Naive thymus-derived CD8-positive, alpha-beta T cell (primary cell): ENCODE measurements around the gene SMIM41. TPM values are rescaled to one million over a fixed set of nuclear protein-coding genes. Genes with fewer than 3 reads are reported as not detected.

Experiments used
- ATAC-seq, 2 donors: fragments of 150-1000 bp; cut with Tn5 transposase in 1 of 2; sonication (Bioruptor Pico), chemical (Tn5 transposase) in 1 of 2; 1 replicate in 1 of 2; 2 replicates in 1 of 2; pipeline ENCODE4 v1.10.0; 2021; ENCODE audit warnings: mild to moderate bottlenecking in 2 of 2, moderate library complexity in 2 of 2
- POLR2A ChIA-PET: fragments of 350-600 bp; sonication (Branson Sonifier 250); formaldehyde crosslinking; loops from one replicate; lab custom pipeline; 2021; ENCODE audit warnings: antibody characterized with exemption; lab: Charles Lee
- DNase-seq, 10 donors: peaks; one replicate each; pipeline versions ENCODE4 v3.0.0 to v3.0.0-alpha.2; 2020 to 2022
- H3K27ac Mint-ChIP-seq, 10 donors: one replicate each; pipeline ENCODE4 v1.8.0; 2020 to 2022; ENCODE audit warnings: mild to moderate bottlenecking in 10 of 10, mixed read lengths in 10 of 10, moderate library complexity in 4 of 10, inconsistent platforms in 1 of 10
- H3K27me3 Mint-ChIP-seq, 5 donors: one replicate each; pipeline ENCODE4 v1.8.0; 2021 to 2022; ENCODE audit warnings: mixed read lengths in 5 of 5
- H3K36me3 Mint-ChIP-seq, 3 donors: one replicate each; pipeline ENCODE4 v1.8.0; 2020 to 2022; ENCODE audit warnings: mixed read lengths in 3 of 3, mild to moderate bottlenecking in 2 of 3, inconsistent platforms in 1 of 3
- H3K4me1 Mint-ChIP-seq, 4 donors: one replicate each; pipeline ENCODE4 v1.8.0; 2021 to 2022; ENCODE audit warnings: mixed read lengths in 4 of 4
- H3K4me3 Mint-ChIP-seq, 10 donors: one replicate each; pipeline ENCODE4 v1.8.0; 2020 to 2022; ENCODE audit warnings: mild to moderate bottlenecking in 10 of 10, mixed read lengths in 10 of 10, moderate library complexity in 6 of 10, inconsistent platforms in 1 of 10
- H3K9me3 Mint-ChIP-seq, 9 donors: one replicate each; pipeline ENCODE4 v1.8.0; 2020 to 2022; ENCODE audit warnings: mixed read lengths in 9 of 9, mild to moderate bottlenecking in 3 of 9, inconsistent platforms in 1 of 9, moderate library complexity in 1 of 9
- polyA plus RNA-seq, 3 donors: library from polyadenylated mRNA; unstranded; fragments of 300-500 nt; fragmentation: Illumina TruSeq; gene quantifications; one replicate each; pipeline ENCODE4 v1.2.3, GENCODE V29; 2021
- total RNA-seq, 8 experiments: library from RNA in 2 of 8; stranded (reverse) in 2 of 8; gene quantifications; one replicate each; pipeline ENCODE4 v1.2.3 and lab custom pipeline; 2021 to 2026

Gene SMIM41
- total and polyA plus RNA-seq, 5 experiments from 2014 or later, result not detected

GRCh38 chr12:52083638-52083996 lies 4.1 kb downstream of the SMIM41 start:
- H3K36me3 Mint-ChIP-seq, result peaks cover 0 to 2% (median 0%) of the 10 kb centered on the region in 3 donors
- H3K27ac Mint-ChIP-seq, result peak overlapping the region in 4 of 10 donors; percentile 10 to 81 (median 57)
- H3K27me3 Mint-ChIP-seq, result peaks cover 3 to 16% (median 13%) of the 10 kb centered on the region in 5 donors
- peaks cover 10 to 29% (median 15%) of the 10 kb centered on the region in 4 donors for H3K4me1 Mint-ChIP-seq
- POLR2A ChIA-PET, result interaction anchor here (3.2 kb wide), 1 partner anchor 58 kb away, joined by 29 read pairs; no protein-coding TSS in a partner anchor
- H3K4me3 Mint-ChIP-seq, result peak overlapping the region in 1 of 10 donors; percentile 28
- DNase-seq (no peak), ATAC-seq (no peak)
- H3K9me3 Mint-ChIP-seq, result no peaks in the 10 kb centered on the region

- H3K27ac Mint-ChIP-seq, result peak overlapping the region in 1 of 10 donors; percentile 38
- POLR2A ChIA-PET, result interaction anchor here (1.0 to 2.7 kb wide), 2 partner anchors 53 to 59 kb away, joined by 4 to 13 read pairs; no protein-coding TSS in a partner anchor
- DNase-seq, result no peak
Observed at GRCh38 chr12:52084491-52085231, 5.2 kb downstream of the SMIM41 start.

GRCh38 chr12:52085682-52086180 lies 6.2 kb downstream of the SMIM41 start:
- Mint-ChIP-seq H3K9me3 (no peaks in the 10 kb centered on the region), H3K4me1 (peaks cover 10 to 32% (median 15%) of the 10 kb centered on the region in 4 donors), H3K27ac (no peak overlapping the region), H3K36me3 (no peaks in the 10 kb centered on the region), H3K27me3 (peaks cover 6 to 38% (median 29%) of the 10 kb centered on the region in 5 donors), H3K4me3 (no peak overlapping the region)
- POLR2A ChIA-PET, result interaction anchor here (0.8 to 2.7 kb wide), 2 partner anchors 60 to 63 kb away, joined by 3 to 13 read pairs; no protein-coding TSS in a partner anchor
- DNase-seq, result no peak
- ATAC-seq, result no peak

More at GRCh38 chr12:52084491-52085231, 5.2 kb downstream of the SMIM41 start:
- ATAC-seq, result no peak
- Mint-ChIP-seq H3K4me1 (peaks cover 10 to 32% (median 15%) of the 10 kb centered on the region in 4 donors), H3K27me3 (peaks cover 4 to 27% (median 20%) of the 10 kb centered on the region in 5 donors), H3K4me3 (no peak overlapping the region), H3K9me3 (no peaks in the 10 kb centered on the region), H3K36me3 (no peaks in the 10 kb centered on the region)

- DNase-seq, result no peak
- ATAC-seq, result no peak
Observed at GRCh38 chr12:52086366-52086765, 6.9 kb downstream of the SMIM41 start.

GRCh38 chr12:52086944-52087835 lies 7.7 kb downstream of the SMIM41 start:
- POLR2A ChIA-PET, result interaction anchor here (2.7 kb wide), 1 partner anchor 62 kb away, joined by 13 read pairs; no protein-coding TSS in a partner anchor
- no peak for ATAC-seq
- DNase-seq, result no peak
- Mint-ChIP-seq H3K9me3 (no peaks in the 10 kb centered on the region), H3K27me3 (peaks cover 13 to 51% (median 39%) of the 10 kb centered on the region in 5 donors), H3K4me1 (peaks cover 5 to 20% (median 7%) of the 10 kb centered on the region in 4 donors), H3K4me3 (no peak overlapping the region), H3K36me3 (no peaks in the 10 kb centered on the region), H3K27ac (no peak overlapping the region)

More at GRCh38 chr12:52086366-52086765, 6.9 kb downstream of the SMIM41 start:
- Mint-ChIP-seq H3K4me1 (peaks cover 10 to 28% (median 14%) of the 10 kb centered on the region in 4 donors), H3K27me3 (peaks cover 11 to 44% (median 35%) of the 10 kb centered on the region in 5 donors), H3K9me3 (no peaks in the 10 kb centered on the region), H3K27ac (no peak overlapping the region), H3K36me3 (no peaks in the 10 kb centered on the region), H3K4me3 (no peak overlapping the region)
- POLR2A ChIA-PET, result interaction anchor here (0.8 to 2.7 kb wide), 2 partner anchors 61 to 63 kb away, joined by 3 to 13 read pairs; no protein-coding TSS in a partner anchor

GRCh38 chr12:52087961-52088820 lies 8.7 kb downstream of the SMIM41 start:
- peak overlapping the region in 1 of 10 donors; percentile 46 for H3K27ac Mint-ChIP-seq
- POLR2A ChIA-PET, result no interaction called here
- H3K9me3 Mint-ChIP-seq, result no peaks in the 10 kb centered on the region
- peaks cover 16 to 51% (median 39%) of the 10 kb centered on the region in 5 donors for H3K27me3 Mint-ChIP-seq
- DNase-seq, result no peak
- H3K4me1 Mint-ChIP-seq, result peaks cover 4 to 13% (median 4%) of the 10 kb centered on the region in 4 donors
- no peak overlapping the region for H3K4me3 Mint-ChIP-seq
- no peaks in the 10 kb centered on the region for H3K36me3 Mint-ChIP-seq
- no peak for ATAC-seq

GRCh38 chr12:52089491-52089890 lies 10.0 kb downstream of the SMIM41 start:
- no peaks in the 10 kb centered on the region for H3K9me3 Mint-ChIP-seq
- H3K4me3 Mint-ChIP-seq, result no peak overlapping the region
- no peak overlapping the region for H3K27ac Mint-ChIP-seq
- no peak for DNase-seq
- ATAC-seq, result no peak
- POLR2A ChIA-PET, result no interaction called here
- peaks cover 0 to 7% (median 0%) of the 10 kb centered on the region in 4 donors for H3K4me1 Mint-ChIP-seq
- peaks cover 18 to 55% (median 35%) of the 10 kb centered on the region in 5 donors for H3K27me3 Mint-ChIP-seq
- H3K36me3 Mint-ChIP-seq, result no peaks in the 10 kb centered on the region

GRCh38 chr12:52090291-52090690 lies 10.8 kb downstream of the SMIM41 start:
- Mint-ChIP-seq H3K9me3 (no peaks in the 10 kb centered on the region), H3K27ac (no peak overlapping the region), H3K27me3 (peaks cover 20 to 63% (median 39%) of the 10 kb centered on the region in 5 donors), H3K4me1 (peaks cover 0 to 7% (median 0%) of the 10 kb centered on the region in 4 donors), H3K36me3 (no peaks in the 10 kb centered on the region), H3K4me3 (no peak overlapping the region)
- no peak for ATAC-seq
- POLR2A ChIA-PET, result interaction anchor here (0.6 kb wide), 1 partner anchor 61 kb away, joined by 3 read pairs; no protein-coding TSS in a partner anchor
- DNase-seq, result no peak

- no peak overlapping the region for H3K4me3 Mint-ChIP-seq
- H3K27me3 Mint-ChIP-seq, result peaks cover 20 to 71% (median 46%) of the 10 kb centered on the region in 5 donors
- H3K4me1 Mint-ChIP-seq, result peaks cover 0 to 7% (median 0%) of the 10 kb centered on the region in 4 donors
- ATAC-seq (no peak), DNase-seq (no peak)
- H3K36me3 Mint-ChIP-seq, result no peaks in the 10 kb centered on the region
- POLR2A ChIA-PET, result no interaction called here
- no peaks in the 10 kb centered on the region for H3K9me3 Mint-ChIP-seq
- no peak overlapping the region for H3K27ac Mint-ChIP-seq
Observed at GRCh38 chr12:52091061-52091460, 11.6 kb downstream of the SMIM41 start.

GRCh38 chr12:52091869-52092268 lies 12.4 kb downstream of the SMIM41 start:
- H3K27ac Mint-ChIP-seq, result no peak overlapping the region
- H3K4me1 Mint-ChIP-seq, result peaks cover 0 to 7% (median 0%) of the 10 kb centered on the region in 4 donors
- H3K27me3 Mint-ChIP-seq, result peaks cover 20 to 71% (median 46%) of the 10 kb centered on the region in 5 donors
- DNase-seq, result no peak
- no peak for ATAC-seq
- H3K36me3 Mint-ChIP-seq, result no peaks in the 10 kb centered on the region
- POLR2A ChIA-PET, result no interaction called here
- no peaks in the 10 kb centered on the region for H3K9me3 Mint-ChIP-seq
- H3K4me3 Mint-ChIP-seq, result no peak overlapping the region

GRCh38 chr12:52093346-52093745 lies 13.8 kb downstream of the SMIM41 start:
- POLR2A ChIA-PET, result no interaction called here
- Mint-ChIP-seq H3K4me1 (peaks cover 0 to 3% (median 0%) of the 10 kb centered on the region in 4 donors), H3K4me3 (no peak overlapping the region), H3K27ac (no peak overlapping the region), H3K27me3 (peaks cover 24 to 72% (median 51%) of the 10 kb centered on the region in 5 donors), H3K9me3 (no peaks in the 10 kb centered on the region), H3K36me3 (no peaks in the 10 kb centered on the region)
- ATAC-seq, result no peak
- DNase-seq, result no peak
